ENCODE measurements around the gene GABRB1.

- TF ChIP-seq CTCF (IDR thresholded peaks at IDR 0.05; ENCODE audit: low read depth, low read length) (no peak), EZH2phosphoT487 (IDR thresholded peaks at IDR 0.05; ENCODE audit: low read depth) (no peak)
These were observed 161.8 kb downstream of the GABRB1 start for GRCh38 chr4:47193179-47193578.
